HepG2 (cell line): ENCODE measurements around the gene ACBD5. TPM values are rescaled to one million over a fixed set of nuclear protein-coding genes. Genes with fewer than 3 reads are reported as not detected.
A peak's percentile ranks its signal among the peaks of the same experiment; 100 is the strongest.

Experiments
- BATF2 ChIP-seq: sonication (generic); formaldehyde crosslinking; IDR thresholded peaks from 2 replicates; pipeline ENCODE4 v1.8.0; 2022; ENCODE audit warnings: mild to moderate bottlenecking, missing genetic modification reagents, moderate library complexity
- HOMEZ ChIP-seq: IDR thresholded peaks from 2 replicates; pipeline ENCODE4 v1.6.1; 2016; ENCODE audit warnings: low read depth
- KLF9 ChIP-seq: IDR thresholded peaks from 2 replicates; pipeline ENCODE4 v1.6.1; 2016; ENCODE audit warnings: low read depth
- MBD4 ChIP-seq: IDR thresholded peaks from 2 replicates; pipeline ENCODE4 v1.6.1; 2012; ENCODE audit warnings: low read length, inconsistent platforms, borderline replicate concordance
- MIXL1 ChIP-seq: IDR thresholded peaks from 2 replicates; pipeline ENCODE4 v1.6.1; 2016
- NFAT5 ChIP-seq: sonication (generic); formaldehyde crosslinking; IDR thresholded peaks from 2 replicates; pipeline ENCODE4 v1.4.0; 2020; ENCODE audit warnings: missing genetic modification reagents
- NKX3-1 ChIP-seq: sonication (generic); formaldehyde crosslinking; IDR thresholded peaks from 2 replicates; pipeline ENCODE4 v1.5.0; 2020; ENCODE audit warnings: missing genetic modification reagents
- TBP ChIP-seq: sonication (generic); formaldehyde crosslinking; IDR thresholded peaks from 2 replicates; pipeline ENCODE4 v1.5.0; 2020; ENCODE audit warnings: missing genetic modification reagents
- TEAD3 ChIP-seq: optimal IDR thresholded peaks from 2 replicates; pipeline ENCODE3; 2016; ENCODE audit warnings: borderline replicate concordance
- ZC3H4 ChIP-seq: sonication (generic); formaldehyde crosslinking; IDR thresholded peaks from 2 replicates; pipeline ENCODE4 v1.4.0; 2020; ENCODE audit warnings: missing genetic modification reagents, borderline replicate concordance
- ZFP37 ChIP-seq: sonication (generic); formaldehyde crosslinking; IDR thresholded peaks from 2 replicates; pipeline ENCODE4 v1.4.0; 2020; ENCODE audit warnings: missing genetic modification reagents, borderline replicate concordance
- ZHX2 ChIP-seq, 2 experiments: sonication (generic) in 1 of 2; formaldehyde crosslinking in 1 of 2; IDR thresholded peaks; 2 replicates each; pipeline versions ENCODE4 v1.6.1 to v1.9.0; 2014 to 2022; ENCODE audit warnings: antibody characterized with exemption in 1 of 2, borderline replicate concordance in 1 of 2, inconsistent platforms in 1 of 2, low read depth in 1 of 2, missing genetic modification reagents in 1 of 2
- ZNF232 ChIP-seq: sonication (generic); formaldehyde crosslinking; IDR thresholded peaks from 2 replicates; pipeline ENCODE4 v1.4.0; 2020; ENCODE audit warnings: missing genetic modification reagents, borderline replicate concordance
- ZNF317 ChIP-seq: sonication (generic); formaldehyde crosslinking; IDR thresholded peaks from 2 replicates; pipeline ENCODE4 v1.5.0; 2020; ENCODE audit warnings: mild to moderate bottlenecking, missing genetic modification reagents
- ZNF430 ChIP-seq: sonication (generic); formaldehyde crosslinking; IDR thresholded peaks from 2 replicates; pipeline ENCODE4 v1.9.0; 2021; ENCODE audit warnings: mild to moderate bottlenecking, missing genetic modification reagents
- ZSCAN9 ChIP-seq: IDR thresholded peaks from 2 replicates; pipeline ENCODE4 v1.6.1; 2016; ENCODE audit warnings: borderline replicate concordance
- polyA plus RNA-seq, 8 experiments: library from polyadenylated mRNA; depleted of rRNA in 3 of 8; stranded (reverse) in 7 of 8; unstranded in 1 of 8; fragments of >200 nt; fragmentation: Illumina TruSeq in 4 of 8; extraction: Trizol in 4 of 8; gene quantifications; 2 replicates each; pipeline versions ENCODE4 v1.2.1 to v1.2.3, GENCODE V29; 2011 to 2016; ENCODE audit warnings: low read depth in 4 of 8, missing spikeins in 1 of 8, mixed read lengths in 1 of 8; ENCODE audit not compliant: insufficient read depth in 1 of 8
- total RNA-seq, 5 experiments: library from RNA; depleted of rRNA; stranded (reverse); fragments of >200 nt; fragmentation: Illumina TruSeq; extraction: Trizol; gene quantifications; 2 replicates each; pipeline ENCODE4 v1.2.3, GENCODE V29; 2016; ENCODE audit warnings: low read depth in 1 of 5

ACBD5 gene
- total and polyA plus RNA-seq, 2 of the 13 experiments (the other 11 are each of a cell fraction or from before 2014, with no cell fraction given), result 10.3 to 14.8 TPM

GRCh38 chr10:27155066-27155754, 85.4 kb downstream of the ACBD5 start, which contains the start of gene MASTL (continued):
- 0 out of 2 replicates have a peak, but pooled peaks have one; percentile 17 for TF ChIP-seq ZC3H4
- TF ChIP-seq ZNF430 (CRISPR knock-in tag), result no peak
- peak; percentile 48 for TF ChIP-seq HOMEZ (CRISPR knock-in tag)
- TF ChIP-seq MBD4, result no peak
- TF ChIP-seq TEAD3 (CRISPR knock-in tag), result peak; percentile 50
- 0 out of 2 replicates have a peak, but pooled peaks have one; percentile 50 for TF ChIP-seq MIXL1 (CRISPR knock-in tag)
- TF ChIP-seq NFAT5 (CRISPR knock-in tag), result no peak
- no peak for TF ChIP-seq BATF2 (CRISPR knock-in tag)
- TF ChIP-seq ZNF317, result no peak
- peak; percentile 79; the same call in 1 of the 2 replicates for TF ChIP-seq KLF9 (CRISPR knock-in tag)
- TF ChIP-seq NKX3-1 (CRISPR knock-in tag), result no peak
- peak; percentile 85; the same call in 1 of the 2 replicates for TF ChIP-seq ZHX2 (IDR thresholded peaks at IDR 0.05; ENCODE audit: low read depth)
- no peak for TF ChIP-seq ZHX2 (CRISPR knock-in tag; IDR thresholded peaks at IDR 0.05; ENCODE audit: borderline replicate concordance)
- 0 out of 2 replicates have a peak, but pooled peaks have one; percentile 60 for TF ChIP-seq ZNF232 (CRISPR knock-in tag)
- no peak for TF ChIP-seq TBP (CRISPR knock-in tag)
- no peak; the same call in 1 of the 2 replicates for TF ChIP-seq ZSCAN9 (CRISPR knock-in tag)
- TF ChIP-seq ZFP37 (CRISPR knock-in tag), result no peak
